Stimulated activated CD8-positive, alpha-beta memory T cell treated with anti-CD3 and anti-CD28 coated beads, Interleukin-4, amount 100 ng/mL, for 4 hours (primary cell): ENCODE data around the gene TBC1D25.
A peak's percentile ranks its signal among the peaks of the same experiment; 100 is the strongest.

Source experiments
- DNase-seq, 2 donors: peaks; one replicate each; pipeline ENCODE4 v3.0.0-alpha.2; 2020; ENCODE audit warnings: low read depth in 2 of 2, low spot score in 1 of 2

Gene TBC1D25

GRCh38 chrX:48559636-48560035 lies 20.1 kb downstream of the TBC1D25 start:
- DNase-seq = no peak

DNA sequence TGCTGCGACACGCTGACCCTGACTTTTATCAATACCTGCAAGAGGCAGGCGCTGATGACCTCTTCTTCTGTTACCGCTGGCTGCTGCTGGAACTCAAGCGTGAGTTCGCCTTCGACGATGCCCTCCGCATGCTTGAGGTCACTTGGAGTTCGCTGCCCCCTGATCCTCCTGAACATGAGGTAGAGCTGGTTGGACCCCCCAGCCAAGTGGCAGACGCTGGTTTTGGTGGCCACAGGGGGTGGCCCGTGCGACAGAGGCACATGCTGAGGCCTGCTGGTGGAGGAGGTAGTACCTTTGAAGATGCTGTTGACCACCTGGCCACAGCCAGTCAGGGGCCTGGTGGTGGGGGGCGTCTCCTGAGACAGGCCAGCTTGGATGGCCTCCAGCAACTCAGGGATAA lies 20.5 kb downstream of the TBC1D25 start:
- DNase-seq = no peak

GRCh38 chrX:48560681-48561080 lies 21.2 kb downstream of the TBC1D25 start:
- DNase-seq = no peak

DNA sequence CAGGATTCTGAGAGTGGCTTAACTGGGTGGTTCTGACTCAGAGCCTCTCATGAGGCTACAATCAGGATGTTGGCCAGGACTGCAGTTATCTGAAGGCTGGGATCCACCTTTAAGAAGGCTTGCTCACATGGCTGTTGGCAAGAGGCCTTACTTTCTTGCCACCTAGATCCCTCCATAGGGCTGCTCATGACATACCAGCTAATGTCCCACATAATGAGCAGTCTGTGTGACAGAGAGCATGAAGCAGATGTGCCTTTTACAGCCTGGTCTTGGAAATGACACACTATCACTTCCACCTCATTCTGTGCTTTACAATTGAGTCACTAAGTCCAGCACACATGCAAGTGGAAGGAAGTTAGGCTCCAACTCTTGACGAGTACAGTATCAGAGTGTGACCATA lies 30.4 kb downstream of the TBC1D25 start:
- no peak for DNase-seq

- DNase-seq = no peak
Observed at GRCh38 chrX:48573690-48574269, 34.3 kb downstream of the TBC1D25 start.

- DNase-seq = peak; percentile 80 to 86
Observed at GRCh38 chrX:48574270-48575266, 35.1 kb downstream of the TBC1D25 start, which contains the start of gene RBM3. Gene RBM3, plus strand, starts transcription at chrX:48574484. Its CDS starts 697 bp downstream, at chrX:48575181.

DNA sequence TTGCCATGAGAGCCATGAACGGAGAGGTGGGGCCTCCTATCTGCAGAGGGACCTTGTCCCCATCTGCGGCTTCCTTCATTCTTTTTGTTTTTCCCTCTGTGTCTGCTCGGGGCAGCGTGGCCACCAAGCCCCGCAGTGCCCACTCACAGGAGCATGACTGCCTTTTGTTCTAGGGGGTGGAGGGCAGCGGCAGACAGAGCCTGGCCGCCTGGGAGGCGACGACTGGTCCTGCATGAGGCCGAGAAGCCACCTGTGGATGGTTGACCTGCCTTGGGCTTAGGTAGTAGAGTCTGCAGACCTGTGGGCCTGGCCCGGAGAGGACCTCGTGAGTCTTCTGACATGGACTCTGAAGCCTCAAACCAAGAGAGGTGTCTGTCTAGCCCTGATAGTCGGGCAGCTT lies 36.1 kb downstream of the TBC1D25 start:
- DNase-seq = no peak

DNA sequence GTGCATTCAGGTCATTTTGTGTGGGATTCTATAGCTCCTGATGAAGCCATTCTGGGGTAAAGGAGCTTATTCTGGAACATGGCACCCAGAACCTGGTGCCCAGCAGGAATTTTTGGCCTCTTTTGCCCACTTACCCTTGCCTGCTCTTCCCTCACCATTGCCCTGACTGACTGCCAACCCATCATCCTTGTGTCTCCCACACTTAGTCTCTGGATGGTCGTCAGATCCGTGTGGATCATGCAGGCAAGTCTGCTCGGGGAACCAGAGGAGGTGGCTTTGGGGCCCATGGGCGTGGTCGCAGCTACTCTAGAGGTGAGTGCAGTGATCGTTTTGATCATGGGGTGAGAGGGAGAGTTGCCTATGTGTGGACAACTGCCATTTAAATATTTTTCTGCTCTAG lies 36.6 kb downstream of the TBC1D25 start:
- DNase-seq = no peak

DNA sequence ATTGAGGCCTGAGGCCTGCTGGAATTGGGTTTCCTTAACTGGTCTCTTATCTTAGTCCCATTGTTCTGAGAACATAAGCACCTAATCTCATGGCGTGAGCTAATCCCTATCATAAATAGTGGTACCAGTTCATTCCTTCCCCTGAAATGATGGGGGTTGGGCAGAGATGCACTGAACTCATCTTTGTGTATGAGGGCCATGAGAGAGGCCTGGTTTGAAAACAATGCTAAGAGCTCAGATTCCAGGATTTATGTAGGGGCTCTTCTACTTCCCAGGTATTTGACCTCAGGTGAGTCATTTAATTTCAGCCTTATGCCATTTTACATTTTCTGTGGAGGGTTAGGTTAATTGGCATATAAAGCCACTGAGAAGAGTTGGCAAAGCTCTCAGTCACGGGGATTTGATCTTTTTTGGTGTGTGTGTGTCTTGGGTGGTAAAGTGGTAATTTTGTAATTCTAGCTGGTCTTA lies 39.2 kb downstream of the TBC1D25 start:
- no peak for DNase-seq

- DNase-seq = no peak
Observed at GRCh38 chrX:48579259-48579658, 39.7 kb downstream of the TBC1D25 start.

- DNase-seq = no peak
Observed at GRCh38 chrX:48580662-48581061, 41.1 kb downstream of the TBC1D25 start.

GRCh38 chrX:48584698-48585097 lies 45.2 kb downstream of the TBC1D25 start:
- DNase-seq = no peak

DNA sequence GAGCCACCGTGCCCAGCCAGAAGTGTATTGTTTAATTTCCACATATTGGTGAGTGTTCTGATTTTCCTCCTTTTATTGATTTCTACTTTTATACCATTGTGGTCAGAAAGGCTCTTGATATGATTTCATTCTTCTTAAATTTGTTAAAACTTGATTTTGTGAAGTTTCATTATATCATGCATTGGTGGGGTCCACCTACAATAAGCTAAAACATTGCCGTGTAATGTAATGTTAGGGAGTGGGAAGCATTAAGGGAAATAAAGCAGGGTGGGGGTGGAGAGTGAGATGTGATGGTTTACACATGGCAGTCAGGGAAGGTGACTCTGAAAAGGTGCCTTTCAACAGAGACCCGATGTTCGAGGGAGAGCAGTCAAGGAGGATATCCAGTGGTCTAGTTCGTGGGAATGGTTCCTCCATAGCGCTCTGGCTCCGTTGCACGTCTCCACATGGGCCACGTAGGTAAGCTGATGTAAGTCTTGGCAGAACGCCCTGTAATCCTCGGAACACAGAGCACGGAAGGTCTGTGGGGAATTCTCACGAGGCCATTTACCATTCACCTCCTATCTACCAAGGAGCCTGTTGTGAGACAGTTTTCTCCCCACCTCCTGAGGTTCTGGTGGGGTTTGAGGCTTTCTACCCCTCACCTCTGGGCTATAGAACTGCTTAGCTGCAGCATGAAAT lies 50.1 kb downstream of the TBC1D25 start:
- DNase-seq = no peak

DNA sequence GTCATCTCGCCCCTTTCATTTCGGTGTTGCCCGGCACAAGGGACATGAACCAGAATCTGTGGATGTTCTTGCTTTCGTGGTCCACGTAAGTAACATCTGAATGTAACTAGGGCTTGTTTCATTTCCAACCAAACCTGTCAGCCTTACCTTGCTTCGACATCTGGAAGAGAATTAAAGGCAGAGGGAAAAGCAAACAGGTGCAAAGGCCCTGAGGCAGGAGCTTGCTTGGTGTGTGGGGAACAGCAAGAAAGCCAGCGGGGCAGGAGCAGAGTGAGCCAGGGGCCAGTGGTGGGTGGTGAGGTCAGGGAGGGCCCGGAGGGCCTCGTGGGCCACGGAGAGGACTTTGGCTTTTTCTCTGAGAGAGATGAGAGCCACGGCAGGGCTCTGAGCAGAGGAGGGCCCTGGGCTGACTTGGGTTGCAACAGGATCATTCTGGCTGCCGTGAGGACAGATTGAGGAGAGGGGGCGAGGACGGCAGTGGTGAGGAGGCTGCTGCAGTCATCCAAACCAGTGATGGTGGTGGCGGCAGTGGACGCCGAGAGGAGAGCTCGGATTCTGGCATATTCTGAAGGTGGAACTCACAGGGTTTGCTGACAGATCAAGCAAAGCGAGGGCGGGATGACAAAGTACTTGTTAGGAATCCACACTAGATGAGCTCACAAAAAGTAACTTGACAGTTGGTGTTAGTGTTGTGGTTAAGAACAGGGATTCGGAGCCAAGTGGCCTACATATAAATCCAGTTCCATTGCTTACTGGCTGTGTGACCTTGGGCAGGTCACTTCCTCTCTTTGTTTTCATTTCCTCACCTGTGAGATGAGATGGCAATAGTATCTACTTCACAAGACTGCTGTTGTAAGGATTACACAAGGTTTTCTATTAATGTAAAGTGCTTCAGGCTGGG lies 50.9 kb downstream of the TBC1D25 start:
- no peak for DNase-seq

GRCh38 chrX:48591255-48591791 lies 51.8 kb downstream of the TBC1D25 start:
- no peak for DNase-seq

GRCh38 chrX:48592971-48593370 lies 53.5 kb downstream of the TBC1D25 start:
- DNase-seq = no peak

DNA sequence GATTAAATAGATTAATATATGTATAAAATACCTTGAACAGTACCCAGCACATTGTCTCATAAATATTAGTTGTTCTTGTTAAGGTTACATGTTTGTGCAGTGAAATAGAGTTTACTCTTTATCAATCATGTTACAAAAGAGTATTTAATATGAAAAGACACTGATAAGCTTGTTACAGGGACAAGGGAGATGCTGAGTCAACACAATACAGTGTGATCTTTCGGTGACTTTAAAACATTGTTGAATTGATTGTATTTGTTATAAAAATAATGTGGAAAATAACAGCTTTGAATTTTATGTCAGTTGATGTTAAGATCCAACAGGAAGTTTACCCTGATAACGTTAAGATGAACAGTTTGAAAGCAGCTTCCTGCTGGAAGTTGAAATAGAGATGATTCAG lies 56.4 kb downstream of the TBC1D25 start:
- no peak for DNase-seq

- peak; percentile 76 to 83 for DNase-seq
Observed at GRCh38 chrX:48597353-48598264, 58.1 kb downstream of the TBC1D25 start, which contains the start of gene WDR13. Gene WDR13, plus strand, starts transcription at chrX:48597492. Its CDS starts 505 bp downstream, at chrX:48597997.

DNA sequence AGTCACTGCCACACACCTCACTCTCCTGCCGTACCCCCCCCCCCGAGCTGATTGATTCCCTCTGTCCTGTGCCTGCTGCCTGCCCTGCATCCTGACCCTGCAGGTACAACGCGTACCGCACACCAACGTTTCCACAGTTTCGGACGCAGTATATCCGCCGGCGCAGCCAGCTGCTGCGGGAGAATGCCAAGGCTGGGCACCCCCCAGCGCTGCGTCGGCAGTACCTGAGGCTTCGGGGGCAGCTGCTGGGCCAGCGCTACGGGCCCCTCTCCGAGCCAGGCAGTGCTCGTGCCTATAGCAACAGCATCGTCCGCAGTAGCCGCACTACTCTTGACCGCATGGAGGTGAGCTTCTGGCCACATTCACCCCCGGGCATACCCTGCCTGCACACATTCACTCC lies 59.1 kb downstream of the TBC1D25 start:
- DNase-seq = no peak
